Activated CD8-positive, alpha-beta memory T cell treated with anti-CD3 and anti-CD28 coated beads, Interleukin-2, amount 10 ng/mL, durations not matched to agents 7 days and 5 days (primary cell): ENCODE results near the gene ETFA. TPM values are rescaled to one million over a fixed set of nuclear protein-coding genes. Genes with fewer than 3 reads are reported as not detected.

Experiments used
- ATAC-seq: fragments of 150-1000 bp; cut with Tn5 transposase; one replicate; pipeline ENCODE4 v1.10.0; 2021; ENCODE audit warnings: moderate library complexity
- CTCF ChIA-PET: fragments of 350-600 bp; sonication (Branson Sonifier 250); formaldehyde crosslinking; loops from one replicate; lab custom pipeline; 2021; ENCODE audit warnings: antibody characterized with exemption; lab: Charles Lee
- DNase-seq: peaks from one replicate; pipeline ENCODE4 v3.0.0-alpha.2; 2020
- H3K27ac Mint-ChIP-seq: one replicate; pipeline ENCODE4 v1.8.0; 2021; ENCODE audit warnings: mild to moderate bottlenecking, mixed read lengths
- H3K27me3 Mint-ChIP-seq: one replicate; pipeline ENCODE4 v1.8.0; 2021; ENCODE audit warnings: mixed read lengths
- H3K36me3 Mint-ChIP-seq: one replicate; pipeline ENCODE4 v1.8.0; 2021; ENCODE audit warnings: mild to moderate bottlenecking, mixed read lengths
- H3K4me1 Mint-ChIP-seq: one replicate; pipeline ENCODE4 v1.8.0; 2021; ENCODE audit warnings: mixed read lengths
- H3K4me3 Mint-ChIP-seq: one replicate; pipeline ENCODE4 v1.8.0; 2021; ENCODE audit warnings: mild to moderate bottlenecking, moderate library complexity, mixed read lengths
- H3K9me3 Mint-ChIP-seq: one replicate; pipeline ENCODE4 v1.8.0; 2022; ENCODE audit warnings: low read depth, mixed read lengths
- total RNA-seq, 2 experiments: library from RNA; stranded (reverse); gene quantifications; one replicate each; pipeline ENCODE4 v1.2.3, GENCODE V29; 2021

The ETFA gene
- total RNA-seq, 2 experiments from 2014 or later, result 119 to 142 TPM

DNA sequence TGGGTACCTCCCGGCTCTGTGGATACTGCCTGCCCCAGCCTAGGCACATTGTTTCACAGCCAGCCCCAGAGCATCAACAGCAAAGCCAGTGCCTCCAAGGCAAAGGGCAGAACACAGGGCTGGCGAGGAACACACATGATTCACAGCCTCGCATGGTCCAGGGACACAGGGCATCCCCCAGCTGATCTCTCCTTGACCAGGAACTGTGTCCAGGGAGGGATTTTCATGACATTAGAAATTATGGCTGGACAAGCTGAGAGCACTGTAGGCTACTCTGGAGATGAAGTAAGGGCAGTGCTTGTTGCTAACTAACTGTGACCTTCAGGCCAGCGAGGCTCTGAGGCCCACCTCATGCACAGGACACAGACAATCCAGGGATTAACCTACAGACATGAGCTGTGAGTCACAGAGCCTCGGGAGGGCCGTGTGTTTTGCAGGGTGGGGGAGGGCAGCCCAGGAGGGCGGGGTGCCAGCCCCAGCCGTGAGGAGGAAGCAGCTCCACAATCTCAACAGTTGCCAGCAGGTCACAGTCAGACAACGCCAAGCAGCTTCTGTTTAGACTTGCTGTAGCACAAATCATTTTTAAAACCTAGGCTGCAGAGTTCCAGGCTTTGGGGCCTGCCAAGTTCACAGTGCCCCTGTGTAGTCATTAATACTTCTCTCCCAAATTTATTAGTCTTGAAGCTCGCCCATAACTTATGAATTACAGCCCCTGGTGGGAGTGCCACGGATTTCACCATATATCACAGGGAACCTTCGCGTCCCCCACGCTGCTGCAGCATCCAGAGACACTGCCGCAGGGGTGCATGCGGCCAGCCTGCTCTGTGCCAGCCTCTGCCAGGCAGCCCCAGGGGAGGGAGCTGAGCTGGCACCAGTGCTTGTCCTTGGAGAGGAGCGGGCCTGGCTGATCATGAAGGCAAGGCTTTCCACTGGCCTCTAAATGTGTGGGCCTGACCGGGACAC, 114.7 kb downstream of the ETFA start:
- Mint-ChIP-seq H3K4me3 (no peak overlapping the region), H3K9me3 (no peaks in the 10 kb centered on the region), H3K27ac (no peak overlapping the region), H3K27me3 (peaks cover 9% of the 10 kb centered on the region), H3K4me1 (peaks cover 1% of the 10 kb centered on the region), H3K36me3 (no peaks in the 10 kb centered on the region)
- DNase-seq (no peak), ATAC-seq (no peak)
- CTCF ChIA-PET, result interaction anchor here (0.5 kb wide), 1 partner anchor 74 kb away, joined by 4 read pairs; no protein-coding TSS in a partner anchor

DNA sequence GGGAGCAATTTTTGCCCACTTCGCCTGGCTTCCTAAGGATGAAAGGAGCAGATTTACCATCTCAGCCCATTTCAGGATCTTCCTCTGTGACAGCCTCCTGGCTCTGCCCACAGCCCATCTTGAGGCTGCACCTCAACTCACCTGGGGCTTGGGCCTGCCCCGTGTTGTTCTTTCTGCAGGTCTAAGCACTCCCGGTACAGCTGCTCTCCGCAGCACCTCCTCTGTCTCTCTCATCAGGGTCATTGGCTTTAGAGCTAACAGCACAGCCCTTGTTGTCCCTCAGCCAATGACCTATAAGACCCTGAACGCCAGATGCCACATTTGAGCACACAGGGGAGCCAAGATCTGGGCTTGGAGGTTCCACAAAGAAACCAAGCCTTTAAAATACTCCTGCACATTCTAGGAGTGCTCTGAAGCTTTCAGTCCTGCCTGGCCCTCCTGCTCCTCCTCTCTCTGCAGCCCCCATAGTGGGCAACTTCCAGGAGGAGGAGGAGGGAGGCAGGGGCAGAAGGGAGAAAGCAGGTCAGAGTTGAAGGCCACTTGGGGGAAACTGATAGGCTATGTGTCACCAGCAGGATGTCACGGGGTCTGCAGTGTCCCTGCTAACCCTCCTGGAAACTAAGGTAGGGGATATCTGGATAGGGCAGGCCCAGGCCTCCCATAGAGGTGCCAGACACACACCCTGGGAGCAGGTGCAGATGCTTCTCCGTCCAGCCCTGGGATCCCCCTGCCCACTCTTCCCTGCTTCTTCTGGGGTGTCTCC, 115.6 kb downstream of the ETFA start:
- Mint-ChIP-seq H3K4me3 (no peak overlapping the region), H3K27me3 (peaks cover 15% of the 10 kb centered on the region), H3K9me3 (no peaks in the 10 kb centered on the region), H3K27ac (no peak overlapping the region), H3K36me3 (no peaks in the 10 kb centered on the region), H3K4me1 (peaks cover 10% of the 10 kb centered on the region)
- DNase-seq, result no peak
- no peak for ATAC-seq
- CTCF ChIA-PET, result interaction anchor here (0.9 kb wide), 1 partner anchor 8 kb away, joined by 3 read pairs; no protein-coding TSS in a partner anchor

- Mint-ChIP-seq H3K9me3 (no peaks in the 10 kb centered on the region), H3K27ac (no peak overlapping the region), H3K4me3 (no peak overlapping the region), H3K36me3 (no peaks in the 10 kb centered on the region), H3K27me3 (peaks cover 31% of the 10 kb centered on the region), H3K4me1 (peaks cover 17% of the 10 kb centered on the region)
- CTCF ChIA-PET, result no interaction called here
- DNase-seq (no peak), ATAC-seq (no peak)
These were observed 117.3 kb downstream of the ETFA start for GRCh38 chr15:76193934-76194333.

DNA sequence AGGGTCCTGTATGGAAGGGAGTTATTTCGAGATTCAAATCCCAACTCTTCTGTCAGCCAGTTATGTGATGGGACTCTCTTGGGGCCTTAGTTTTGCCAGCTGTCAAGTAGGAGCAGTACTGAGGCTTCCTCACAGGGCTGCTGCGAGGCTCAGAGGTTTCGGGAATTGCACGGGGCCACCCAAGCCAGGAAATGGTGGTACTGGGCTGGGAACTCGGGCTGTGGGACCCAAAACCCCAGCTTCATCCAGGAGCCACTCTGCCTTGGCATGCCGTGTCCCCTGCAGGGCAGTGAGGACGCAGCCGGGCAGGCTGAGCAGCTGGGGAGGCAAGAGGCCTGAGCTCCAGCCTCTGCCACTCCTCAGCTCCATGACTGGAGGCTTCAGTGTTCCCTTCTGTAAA, 118.6 kb downstream of the ETFA start:
- Mint-ChIP-seq H3K9me3 (no peaks in the 10 kb centered on the region), H3K27me3 (peaks cover 39% of the 10 kb centered on the region), H3K4me1 (peaks cover 17% of the 10 kb centered on the region), H3K27ac (no peak overlapping the region), H3K36me3 (no peaks in the 10 kb centered on the region), H3K4me3 (no peak overlapping the region)
- ATAC-seq (no peak), DNase-seq (no peak)
- CTCF ChIA-PET, result interaction anchor here (0.6 to 2.2 kb wide), 2 partner anchors 41 to 848 kb away, joined by 3 to 5 read pairs; no protein-coding TSS in a partner anchor

- H3K9me3 Mint-ChIP-seq, result no peaks in the 10 kb centered on the region
- CTCF ChIA-PET, result interaction anchor here (0.7 to 2.2 kb wide), 12 partner anchors 9 to 681 kb away, joined by 3 to 8 read pairs (median 5); no protein-coding TSS in a partner anchor
- H3K4me3 Mint-ChIP-seq, result no peak overlapping the region
- H3K36me3 Mint-ChIP-seq, result no peaks in the 10 kb centered on the region
- DNase-seq (no peak), ATAC-seq (no peak)
- peaks cover 17% of the 10 kb centered on the region for H3K4me1 Mint-ChIP-seq
- H3K27ac Mint-ChIP-seq, result no peak overlapping the region
- peaks cover 41% of the 10 kb centered on the region for H3K27me3 Mint-ChIP-seq
These were observed 119.6 kb downstream of the ETFA start for GRCh38 chr15:76191539-76192244.

- Mint-ChIP-seq H3K27me3 (peaks cover 44% of the 10 kb centered on the region), H3K9me3 (no peaks in the 10 kb centered on the region), H3K4me3 (peak overlapping the region; percentile 38), H3K36me3 (no peaks in the 10 kb centered on the region), H3K27ac (no peak overlapping the region), H3K4me1 (peaks cover 17% of the 10 kb centered on the region)
- DNase-seq (peak; percentile 84), ATAC-seq (peak; percentile 95)
- CTCF ChIA-PET, result interaction anchor here (0.7 to 2.2 kb wide), 15 partner anchors 8 to 681 kb away, joined by 3 to 8 read pairs (median 4); partner anchors contain the start of gene ETFA
These were observed 120.3 kb downstream of the ETFA start for GRCh38 chr15:76190751-76191538.

DNA sequence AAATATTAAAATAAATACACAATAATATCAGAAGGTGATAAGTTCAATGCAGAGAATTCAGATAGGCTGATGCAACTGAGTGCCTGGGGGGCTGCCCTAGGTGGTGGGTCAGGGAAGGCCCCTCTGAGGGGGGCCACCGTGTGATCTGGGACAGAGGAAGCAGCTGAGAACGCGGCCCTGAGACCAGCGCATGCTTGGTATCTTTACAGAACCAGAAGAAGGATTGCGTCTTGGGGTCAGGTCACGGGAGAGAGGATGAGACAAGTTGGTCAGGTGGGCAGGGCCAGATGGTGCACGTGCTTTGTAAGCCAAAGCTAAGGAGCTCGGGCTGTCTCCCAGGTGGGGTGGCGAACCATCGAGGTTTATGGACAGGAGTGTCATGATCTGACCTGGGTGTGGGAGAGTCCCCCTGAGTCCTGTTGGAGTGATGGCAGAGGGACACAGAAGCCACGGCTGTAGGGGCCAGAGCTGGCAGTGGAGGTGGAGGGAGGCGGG, 121.2 kb downstream of the ETFA start:
- DNase-seq, result no peak
- no peaks in the 10 kb centered on the region for H3K9me3 Mint-ChIP-seq
- ATAC-seq, result no peak
- H3K4me3 Mint-ChIP-seq, result no peak overlapping the region
- H3K4me1 Mint-ChIP-seq, result peaks cover 17% of the 10 kb centered on the region
- no peaks in the 10 kb centered on the region for H3K36me3 Mint-ChIP-seq
- CTCF ChIA-PET, result interaction anchor here (0.7 to 2.1 kb wide), 12 partner anchors 9 to 682 kb away, joined by 3 to 8 read pairs (median 4); partner anchors contain the start of gene ETFA
- peaks cover 50% of the 10 kb centered on the region for H3K27me3 Mint-ChIP-seq
- H3K27ac Mint-ChIP-seq, result no peak overlapping the region

GRCh38 chr15:76189106-76189505, 122.2 kb downstream of the ETFA start:
- Mint-ChIP-seq H3K27me3 (peaks cover 56% of the 10 kb centered on the region), H3K4me1 (peaks cover 17% of the 10 kb centered on the region), H3K36me3 (no peaks in the 10 kb centered on the region), H3K9me3 (no peaks in the 10 kb centered on the region), H3K4me3 (no peak overlapping the region), H3K27ac (no peak overlapping the region)
- CTCF ChIA-PET, result interaction anchor here (0.6 to 1.6 kb wide), 3 partner anchors 33 to 130 kb away, joined by 3 read pairs; no protein-coding TSS in a partner anchor
- no peak for DNase-seq
- no peak for ATAC-seq

DNA sequence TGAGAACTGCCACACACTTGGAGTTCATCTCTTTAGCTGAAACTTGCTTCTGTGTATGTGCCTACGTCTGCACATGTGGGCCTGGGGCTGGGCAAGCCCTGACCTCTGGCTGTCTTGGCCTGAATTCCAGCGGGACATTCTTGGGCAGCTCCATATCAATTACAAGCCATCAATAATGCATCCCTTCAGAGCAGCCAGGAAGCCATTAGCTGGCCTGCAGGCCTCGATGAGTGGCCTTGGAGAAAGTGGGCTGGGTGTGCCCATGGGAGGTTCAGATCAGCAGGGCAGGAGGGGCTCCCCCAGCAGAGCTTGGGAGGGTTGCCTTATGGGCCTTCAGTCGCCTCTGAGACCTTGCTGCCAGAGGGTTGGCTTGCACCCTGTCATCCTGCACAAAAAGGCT, 124.1 kb downstream of the ETFA start:
- ATAC-seq, result no peak
- DNase-seq, result no peak
- Mint-ChIP-seq H3K4me3 (no peak overlapping the region), H3K4me1 (peaks cover 22% of the 10 kb centered on the region), H3K27ac (no peak overlapping the region), H3K9me3 (no peaks in the 10 kb centered on the region), H3K27me3 (peaks cover 61% of the 10 kb centered on the region), H3K36me3 (no peaks in the 10 kb centered on the region)
- CTCF ChIA-PET, result interaction anchor here (0.8 to 2.0 kb wide), 2 partner anchors 36 to 148 kb away, joined by 3 to 6 read pairs; partner anchors contain the start of gene ISL2

GRCh38 chr15:76185716-76186115, 125.6 kb downstream of the ETFA start:
- DNase-seq (peak; percentile 44), ATAC-seq (no peak)
- CTCF ChIA-PET, result interaction anchor here (1.0 to 1.2 kb wide), 3 partner anchors 34 to 1358 kb away, joined by 3 read pairs; no protein-coding TSS in a partner anchor
- Mint-ChIP-seq H3K4me3 (no peak overlapping the region), H3K36me3 (peaks cover 1% of the 10 kb centered on the region), H3K27me3 (peaks cover 67% of the 10 kb centered on the region), H3K27ac (no peak overlapping the region), H3K9me3 (no peaks in the 10 kb centered on the region), H3K4me1 (peaks cover 23% of the 10 kb centered on the region)

- CTCF ChIA-PET, result interaction anchor here (1.1 to 1.2 kb wide), 2 partner anchors 34 to 1359 kb away, joined by 3 to 4 read pairs; no protein-coding TSS in a partner anchor
- H3K9me3 Mint-ChIP-seq, result no peaks in the 10 kb centered on the region
- peaks cover 1% of the 10 kb centered on the region for H3K36me3 Mint-ChIP-seq
- ATAC-seq (no peak), DNase-seq (no peak)
- peaks cover 15% of the 10 kb centered on the region for H3K4me1 Mint-ChIP-seq
- H3K27ac Mint-ChIP-seq, result no peak overlapping the region
- H3K27me3 Mint-ChIP-seq, result peaks cover 64% of the 10 kb centered on the region
- H3K4me3 Mint-ChIP-seq, result no peak overlapping the region
These were observed 126.6 kb downstream of the ETFA start for GRCh38 chr15:76184650-76185035.
